OCI-LY1 (cell line): ENCODE measurements around the gene SPEM3.
"Not testable (repeated sequence)": the region's sequence is repeated elsewhere in the genome, so short reads cannot be mapped to it uniquely, and the experiment has no call there.

ENCODE experiments used
- EZH2 ChIP-seq: fragments of 200-600 bp; sonication (generic), shearing (Covaris generic); IDR thresholded peaks from 2 replicates; pipeline ENCODE4 v1.8.0; 2017; ENCODE audit warnings: borderline replicate concordance, mixed run types, mild to moderate bottlenecking, antibody characterized with exemption, low read length, moderate library complexity, mixed read lengths
- TF ChIP-seq, protein P1 (sequence below): fragments of 200-600 bp; sonication (generic), shearing (Covaris generic); IDR thresholded peaks from 2 replicates; pipeline ENCODE4 v1.5.1; 2017; ENCODE audit warnings: mild to moderate bottlenecking, antibody characterized with exemption, low read length, moderate library complexity, mixed read lengths

DNA sequence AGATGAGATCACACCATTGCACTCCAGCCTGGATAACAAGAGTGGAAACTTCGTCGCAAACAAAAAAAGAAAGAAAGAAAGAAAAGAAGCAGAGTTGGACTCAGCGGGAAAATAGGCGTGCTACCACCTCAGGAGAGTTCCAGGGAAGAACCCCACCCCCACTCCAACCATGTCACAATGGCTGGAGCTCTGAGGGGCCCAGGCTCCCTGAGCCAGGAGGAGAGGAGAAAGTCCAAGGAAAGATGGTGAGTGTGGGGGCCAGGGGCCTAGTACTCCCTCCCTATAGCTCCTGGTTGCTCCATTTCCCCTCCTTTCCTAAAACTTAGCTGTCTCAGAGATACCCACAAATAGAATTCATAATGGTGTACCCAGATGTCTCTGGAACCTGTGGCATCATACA lies 52.6 kb downstream of the SPEM3 start, which contains the start of gene SLC35G6:
- TF ChIP-seq, protein P1, sequence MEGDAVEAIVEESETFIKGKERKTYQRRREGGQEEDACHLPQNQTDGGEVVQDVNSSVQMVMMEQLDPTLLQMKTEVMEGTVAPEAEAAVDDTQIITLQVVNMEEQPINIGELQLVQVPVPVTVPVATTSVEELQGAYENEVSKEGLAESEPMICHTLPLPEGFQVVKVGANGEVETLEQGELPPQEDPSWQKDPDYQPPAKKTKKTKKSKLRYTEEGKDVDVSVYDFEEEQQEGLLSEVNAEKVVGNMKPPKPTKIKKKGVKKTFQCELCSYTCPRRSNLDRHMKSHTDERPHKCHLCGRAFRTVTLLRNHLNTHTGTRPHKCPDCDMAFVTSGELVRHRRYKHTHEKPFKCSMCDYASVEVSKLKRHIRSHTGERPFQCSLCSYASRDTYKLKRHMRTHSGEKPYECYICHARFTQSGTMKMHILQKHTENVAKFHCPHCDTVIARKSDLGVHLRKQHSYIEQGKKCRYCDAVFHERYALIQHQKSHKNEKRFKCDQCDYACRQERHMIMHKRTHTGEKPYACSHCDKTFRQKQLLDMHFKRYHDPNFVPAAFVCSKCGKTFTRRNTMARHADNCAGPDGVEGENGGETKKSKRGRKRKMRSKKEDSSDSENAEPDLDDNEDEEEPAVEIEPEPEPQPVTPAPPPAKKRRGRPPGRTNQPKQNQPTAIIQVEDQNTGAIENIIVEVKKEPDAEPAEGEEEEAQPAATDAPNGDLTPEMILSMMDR: not testable (repeated sequence)
- TF ChIP-seq EZH2: not testable (repeated sequence)
